ENCODE results near the gene FCN3. TPM values are rescaled to one million over a fixed set of nuclear protein-coding genes. Genes with fewer than 3 reads are reported as not detected.

FCN3 gene
- total and polyA plus RNA-seq, 2 donors (not counting 1 experiment from before 2014, with no cell fraction given): not detected

DNA sequence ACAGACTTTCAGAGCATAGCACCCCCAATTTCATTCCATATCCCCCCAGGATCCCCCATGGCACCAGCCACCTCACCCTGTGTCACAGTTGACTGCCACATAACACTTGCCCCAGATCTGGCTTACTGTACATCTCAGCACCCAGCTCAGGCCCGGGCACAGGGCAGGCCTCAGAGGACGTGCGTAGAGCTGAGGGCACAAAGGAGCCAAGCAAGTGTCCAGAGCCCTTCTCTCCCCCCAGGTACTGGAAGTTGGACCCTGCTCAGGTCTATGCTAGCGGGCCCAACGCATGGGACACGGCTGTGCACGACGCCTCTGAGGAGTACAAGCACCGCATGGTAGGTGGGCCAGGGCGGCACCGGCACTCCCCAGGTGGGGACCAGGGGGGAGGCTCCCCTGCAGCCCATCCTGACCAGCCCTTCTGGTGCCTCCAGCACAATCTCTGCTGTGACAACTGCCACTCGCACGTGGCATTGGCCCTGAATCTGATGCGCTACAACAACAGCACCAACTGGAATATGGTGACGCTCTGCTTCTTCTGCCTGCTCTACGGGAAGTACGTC is 40.8 kb downstream of the FCN3 start:
- no peak for TF ChIP-seq EZH2 (IDR thresholded peaks at IDR 0.05; ENCODE audit: borderline replicate concordance, insufficient read depth, low read depth, low read length, poor library complexity, severe bottlenecking)
- TF ChIP-seq, protein P1, sequence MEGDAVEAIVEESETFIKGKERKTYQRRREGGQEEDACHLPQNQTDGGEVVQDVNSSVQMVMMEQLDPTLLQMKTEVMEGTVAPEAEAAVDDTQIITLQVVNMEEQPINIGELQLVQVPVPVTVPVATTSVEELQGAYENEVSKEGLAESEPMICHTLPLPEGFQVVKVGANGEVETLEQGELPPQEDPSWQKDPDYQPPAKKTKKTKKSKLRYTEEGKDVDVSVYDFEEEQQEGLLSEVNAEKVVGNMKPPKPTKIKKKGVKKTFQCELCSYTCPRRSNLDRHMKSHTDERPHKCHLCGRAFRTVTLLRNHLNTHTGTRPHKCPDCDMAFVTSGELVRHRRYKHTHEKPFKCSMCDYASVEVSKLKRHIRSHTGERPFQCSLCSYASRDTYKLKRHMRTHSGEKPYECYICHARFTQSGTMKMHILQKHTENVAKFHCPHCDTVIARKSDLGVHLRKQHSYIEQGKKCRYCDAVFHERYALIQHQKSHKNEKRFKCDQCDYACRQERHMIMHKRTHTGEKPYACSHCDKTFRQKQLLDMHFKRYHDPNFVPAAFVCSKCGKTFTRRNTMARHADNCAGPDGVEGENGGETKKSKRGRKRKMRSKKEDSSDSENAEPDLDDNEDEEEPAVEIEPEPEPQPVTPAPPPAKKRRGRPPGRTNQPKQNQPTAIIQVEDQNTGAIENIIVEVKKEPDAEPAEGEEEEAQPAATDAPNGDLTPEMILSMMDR (IDR thresholded peaks at IDR 0.05): no peak
- Histone ChIP-seq H3K4me3 (ENCODE audit: control extremely low read depth in 1 of 5, extremely low read depth in 1 of 5, insufficient read depth in 1 of 5, low read depth in 2 of 5, low read length in 4 of 5) (no peak overlapping the region), H3K36me3 (replicated peaks in 1 of 2; ENCODE audit: control extremely low read depth in 1 of 2, control insufficient read depth in 1 of 2, extremely low read depth in 1 of 2, insufficient read depth in 2 of 2, low read length in 1 of 2) (peaks cover 0 to 72% of the 10 kb centered on the region in 2 experiments), H4K20me1 (ENCODE audit: control insufficient read depth, insufficient read depth, low read length, poor library complexity, severe bottlenecking) (peaks cover 39% of the 10 kb centered on the region), H3K27ac (ENCODE audit: low read length in 2 of 2) (no peak overlapping the region), H3K4me1 (ENCODE audit: control insufficient read depth in 2 of 2, insufficient read depth in 2 of 2, low read length in 2 of 2) (peaks cover 10 to 20% of the 10 kb centered on the region in 2 donors), H3K9ac (ENCODE audit: low read length) (no peak overlapping the region), H3K27me3 (replicated peaks in 1 of 4; ENCODE audit: control extremely low read depth in 1 of 4, control insufficient read depth in 3 of 4, insufficient read depth in 4 of 4, low read length in 3 of 4) (no peaks in the 10 kb centered on the region), H3K79me2 (ENCODE audit: control insufficient read depth, insufficient read depth, low read length) (peaks cover 58% of the 10 kb centered on the region), H2AFZ (ENCODE audit: insufficient read depth, low read depth, low read length, poor library complexity, severe bottlenecking) (no peak overlapping the region), H3K9me3 (ENCODE audit: control extremely low read depth in 1 of 3, control insufficient read depth in 2 of 3, insufficient read depth in 1 of 3, low read length in 2 of 3) (peaks cover 0 to 4% (median 0%) of the 10 kb centered on the region in 3 donors), H3K4me2 (replicated peaks; ENCODE audit: low read depth, low read length, poor library complexity, severe bottlenecking) (no peak overlapping the region)
- ChIA-PET CTCF (interaction anchor here (0.7 to 7.2 kb wide), 22 partner anchors 8 to 273 kb away, joined by 3 to 96 read pairs (median 14); partner anchors contain the start of genes CD164L2, GPR3, MAP3K6 and SYTL1), POLR2A (interaction anchor here (1.7 kb wide), 1 partner anchor 8 kb away, joined by 5 read pairs; the partner anchor contains the start of gene SYTL1)
- 98% methylated on average over 17 of the region's 17 CpGs for WGBS (ENCODE audit: insufficient coverage)
- Mint-ChIP-seq H3K4me1 (peaks cover 30% of the 10 kb centered on the region), H3K27me3 (no peaks in the 10 kb centered on the region), H3K9me3 (ENCODE audit: insufficient read depth) (no peaks in the 10 kb centered on the region), H3K27ac (no peak overlapping the region), H3K4me3 (no peak overlapping the region)
- DNase-seq: no peak
- no peak for ATAC-seq (ENCODE audit: low read depth)
- intact Hi-C loops (cut with micrococcal nuclease): loop anchor here (2.0 kb wide), 1 partner anchor 23 kb away; no protein-coding TSS in a partner anchor
